NCI-H146 treated with DMSO at 0.1 percent for 48 hours (cell line): ENCODE measurements around the gene ZNF805.
"Not testable (repeated sequence)": the region's sequence is repeated elsewhere in the genome, so short reads cannot be mapped to it uniquely, and the experiment has no call there.

ENCODE experiments used
- DNase-seq: peaks from one replicate; lab custom pipeline; 2025; ENCODE audit not compliant: unreplicated experiment; lab: John Stamatoyannopoulos, UW

Gene ZNF805

DNA sequence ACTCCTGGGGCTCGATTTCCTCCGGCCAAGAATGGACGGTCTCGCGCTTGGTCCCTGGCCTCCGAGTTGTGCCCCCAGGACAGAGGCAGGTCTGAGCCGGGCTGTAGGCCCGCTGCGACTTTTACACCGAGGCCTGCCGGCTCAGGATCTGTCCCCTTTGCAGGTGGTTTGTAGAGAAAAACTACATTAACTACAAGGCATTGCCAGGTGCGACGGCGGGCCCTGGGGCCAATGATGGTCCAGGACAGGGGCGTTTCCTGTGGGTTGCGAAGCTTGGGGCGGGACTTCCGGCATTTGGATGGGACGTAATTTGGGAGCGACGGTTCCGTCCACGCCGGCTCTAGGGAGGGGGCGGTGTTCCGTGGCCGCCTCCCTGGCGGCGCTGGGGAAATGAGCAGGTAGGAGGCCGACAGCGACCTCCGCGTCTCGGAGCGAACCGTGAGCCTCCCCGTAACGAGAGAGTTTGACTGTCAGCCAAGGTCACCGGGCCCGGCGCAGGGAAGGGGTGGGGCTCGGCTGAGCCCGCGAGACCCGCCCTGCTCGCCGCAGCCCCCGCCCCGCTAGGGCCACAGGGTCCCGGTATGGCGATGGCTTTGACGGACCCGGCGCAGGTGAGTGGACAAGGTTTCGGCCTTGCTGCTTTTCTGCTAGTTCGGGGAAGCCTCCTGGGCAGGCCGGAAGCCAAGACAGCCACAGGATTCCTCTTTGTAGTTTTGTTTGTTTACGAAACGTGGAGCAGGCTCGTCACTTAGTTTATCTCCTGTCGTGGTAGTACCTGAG is at the start of gene ZNF805:
Gene ZNF805 (plus strand): TSS at position 322 of the 780 bp plus-strand sequence. CDS start 260 bp downstream, at position 582.
- DNase-seq: peak; percentile 85

DNA sequence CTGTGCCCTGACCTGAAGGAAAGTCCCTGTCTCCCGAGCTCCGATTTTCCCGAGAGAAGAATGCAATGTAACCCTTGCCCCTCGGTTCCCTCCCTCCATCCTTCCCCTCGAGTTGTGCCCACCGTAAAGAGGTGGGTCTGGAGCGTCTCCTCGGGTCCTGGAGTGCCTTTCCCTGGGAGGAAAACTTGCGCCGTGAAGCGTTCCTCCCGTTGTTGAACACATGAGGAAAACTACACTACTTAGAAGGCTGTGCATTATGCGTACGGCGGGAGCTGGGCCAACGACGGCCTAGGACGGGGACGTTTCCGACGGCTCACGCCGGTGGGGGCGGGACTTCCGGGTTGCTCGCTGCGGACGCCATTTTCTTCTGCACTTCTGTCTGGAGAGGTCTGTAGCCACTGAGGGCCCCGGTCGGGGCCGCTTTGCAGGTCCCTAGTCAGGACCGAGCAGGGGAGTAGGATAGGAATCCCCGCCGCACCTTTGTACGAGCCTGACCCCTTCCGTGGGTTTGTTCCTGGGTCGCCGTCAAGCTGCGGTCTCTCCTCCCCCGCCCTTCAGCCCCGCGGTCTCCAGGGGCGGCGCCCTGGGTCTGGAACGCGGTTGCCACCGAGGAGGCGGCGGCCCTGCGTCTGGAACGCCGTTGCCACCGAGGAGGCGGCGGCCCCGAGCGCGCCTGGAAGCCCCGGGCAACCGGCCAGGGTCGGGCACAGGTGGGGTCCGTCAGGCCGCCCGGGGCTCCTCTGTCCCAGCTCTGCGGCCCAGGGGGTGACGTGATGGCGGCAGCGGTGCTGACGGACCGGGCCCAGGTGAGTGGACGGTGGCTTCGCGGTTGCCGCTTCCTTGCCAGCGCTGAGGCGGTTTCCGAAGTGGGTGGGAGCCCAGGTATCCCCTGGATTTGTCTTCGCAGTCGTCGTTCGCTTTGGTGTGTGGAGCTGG is 49.0 kb upstream of the ZNF805 start, which contains the start of gene ZNF264:
Gene ZNF264 (plus strand): TSS at position 360 of the 936 bp plus-strand sequence. CDS start 414 bp downstream, at position 774.
- DNase-seq: peak; percentile 80

DNA sequence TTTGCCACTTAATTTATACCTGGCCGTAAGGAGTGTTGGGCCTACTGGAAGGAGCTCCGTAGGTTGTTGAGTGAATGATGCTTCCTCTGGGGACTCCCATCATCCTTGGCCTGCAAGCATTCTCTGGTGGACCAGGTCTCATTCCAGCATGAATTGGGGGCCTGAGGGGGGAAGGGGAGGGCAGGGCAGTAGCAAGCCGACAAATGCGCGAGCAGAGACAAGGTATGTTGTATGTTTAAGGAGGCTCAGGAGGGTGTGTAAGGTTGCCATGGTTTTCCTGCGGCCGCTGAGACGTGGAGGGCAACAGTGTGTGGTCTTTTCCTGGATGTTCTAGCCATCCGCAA is 48.4 kb upstream of the ZNF805 start:
- no peak for DNase-seq

GRCh38 chr19:57192993-57193392 is 47.4 kb upstream of the ZNF805 start:
- no peak for DNase-seq

DNA sequence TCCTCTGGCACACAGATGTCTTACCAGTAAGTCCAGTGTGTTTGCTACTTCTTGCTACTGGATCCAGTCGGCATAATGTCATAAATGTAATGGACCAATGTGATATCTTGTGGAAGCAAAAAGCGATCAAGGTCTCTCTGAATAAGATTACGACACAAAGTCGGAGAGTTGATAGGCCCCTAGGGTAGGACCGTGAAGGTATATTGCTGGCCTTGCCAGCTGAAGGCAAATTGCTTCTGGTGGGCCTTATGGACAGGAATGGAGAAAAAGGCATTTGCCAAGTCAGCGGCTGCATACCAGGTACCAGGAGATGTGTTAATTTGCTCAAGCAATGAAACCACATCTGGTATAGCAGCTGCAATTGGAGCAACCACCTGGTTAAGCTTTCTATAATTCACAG is 42.6 kb upstream of the ZNF805 start:
- DNase-seq: not testable (repeated sequence)

- no peak for DNase-seq
These were observed 38.3 kb upstream of the ZNF805 start for GRCh38 chr19:57202160-57202559.

- DNase-seq: no peak
These were observed 30.1 kb upstream of the ZNF805 start for GRCh38 chr19:57210381-57210780.

GRCh38 chr19:57212109-57212508 is 28.3 kb upstream of the ZNF805 start:
- no peak for DNase-seq

- no peak for DNase-seq
These were observed 12.9 kb upstream of the ZNF805 start for GRCh38 chr19:57227502-57227901.

GRCh38 chr19:57231686-57232085 is 8.7 kb upstream of the ZNF805 start:
- DNase-seq: no peak

DNA sequence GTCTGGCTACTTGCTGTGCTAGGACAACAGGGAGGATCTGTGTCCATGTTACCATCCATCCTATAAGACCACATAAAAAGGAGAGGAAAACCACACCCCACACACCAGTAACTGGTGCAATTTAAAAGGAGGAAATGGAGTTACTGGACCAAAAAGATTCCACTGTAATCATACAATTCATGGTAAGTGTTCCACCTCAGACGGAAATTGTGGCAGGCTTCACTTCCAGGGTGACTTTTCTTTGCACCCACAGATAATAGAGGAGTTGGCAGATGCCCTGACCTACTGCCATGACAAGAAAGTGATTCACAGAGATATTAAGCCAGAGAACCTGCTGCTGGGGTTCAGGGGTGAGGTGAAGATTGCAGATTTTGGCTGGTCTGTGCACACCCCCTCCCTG is 7.2 kb upstream of the ZNF805 start:
- no peak for DNase-seq

- DNase-seq: no peak
These were observed 486 bp upstream of the ZNF805 start for GRCh38 chr19:57239982-57240310.

DNA sequence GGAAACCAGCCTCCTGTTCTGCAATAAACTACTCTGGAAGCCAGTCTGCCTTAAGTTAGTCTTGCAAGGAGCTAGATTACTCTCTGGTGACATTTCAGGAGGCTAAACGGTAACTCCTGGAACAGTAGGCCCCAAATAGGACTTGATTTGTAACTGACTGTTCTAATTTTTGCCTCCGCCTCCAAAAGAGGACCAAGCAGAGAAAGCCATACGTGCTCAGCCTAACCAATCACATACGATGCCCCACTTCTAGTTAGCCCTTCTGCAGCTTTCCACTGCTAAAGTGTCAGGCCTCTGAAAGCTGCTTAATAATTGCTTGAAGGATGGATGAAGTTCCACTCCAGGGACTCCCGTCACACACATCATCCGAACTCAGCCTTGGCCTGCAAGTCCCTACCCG is 744 bp downstream of the ZNF805 start:
- no peak for DNase-seq

GRCh38 chr19:57242821-57243220 is 2.4 kb downstream of the ZNF805 start:
- no peak for DNase-seq

DNA sequence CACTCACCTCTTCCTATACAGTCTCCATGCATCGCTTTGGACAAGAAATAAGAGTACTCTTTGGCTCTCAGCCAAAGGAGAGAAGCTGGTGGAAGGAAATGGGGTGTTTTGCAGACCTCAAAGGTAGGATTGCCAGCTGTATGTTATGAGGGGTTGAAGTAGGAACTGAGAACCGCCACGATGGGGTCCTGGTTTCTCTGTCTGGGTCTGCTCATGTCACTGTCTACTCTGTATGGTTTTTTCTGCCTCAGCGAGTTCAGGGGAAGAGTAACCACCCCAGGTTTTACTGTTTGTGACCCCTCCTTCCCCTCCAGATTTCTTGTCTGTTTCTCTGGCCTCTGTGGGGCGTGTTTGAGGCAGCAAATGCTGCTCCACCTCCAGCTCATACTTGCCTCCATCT is 4.1 kb downstream of the ZNF805 start:
- no peak for DNase-seq

- no peak for DNase-seq
These were observed 4.6 kb downstream of the ZNF805 start for GRCh38 chr19:57245066-57245465.

DNA sequence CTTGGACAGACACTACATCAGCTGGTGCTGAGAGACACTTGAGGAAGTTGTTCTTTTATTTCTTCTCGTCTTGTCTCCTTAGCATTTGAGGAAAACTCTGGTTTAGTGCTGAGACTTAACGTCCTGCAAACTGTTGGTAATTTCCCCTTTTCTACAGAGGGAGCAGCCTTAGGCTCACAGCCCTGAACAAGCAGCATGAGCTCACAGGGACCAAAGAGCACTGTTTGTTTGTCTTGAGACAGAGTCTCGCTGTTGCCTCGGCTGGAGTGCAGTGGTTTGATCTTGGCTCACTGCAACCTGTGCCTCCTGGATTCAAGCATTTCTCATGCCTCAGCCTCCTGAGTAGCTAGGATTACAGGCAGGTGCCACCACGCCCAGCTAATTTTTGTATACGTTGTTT is 5.5 kb downstream of the ZNF805 start:
- no peak for DNase-seq

DNA sequence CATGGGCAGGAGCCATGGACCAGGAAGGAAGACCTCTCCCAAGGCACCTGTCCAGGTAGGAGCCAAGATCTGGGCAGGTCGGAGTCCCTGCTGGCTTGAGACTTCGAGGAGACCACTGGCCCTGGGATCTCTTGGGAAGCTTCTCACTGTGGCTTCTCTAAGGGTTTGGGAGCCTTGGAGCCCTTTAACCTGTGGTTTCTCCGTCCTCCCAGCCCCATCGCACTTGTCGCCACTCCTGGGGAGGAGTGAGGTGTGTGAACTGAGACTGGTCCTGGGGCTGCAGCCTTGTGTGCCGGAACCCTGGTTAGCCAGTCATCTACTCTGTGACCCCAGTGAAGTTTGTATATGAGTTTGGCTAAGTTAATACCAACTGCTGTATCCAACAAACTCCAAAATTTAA is 8.2 kb downstream of the ZNF805 start:
- no peak for DNase-seq

DNA sequence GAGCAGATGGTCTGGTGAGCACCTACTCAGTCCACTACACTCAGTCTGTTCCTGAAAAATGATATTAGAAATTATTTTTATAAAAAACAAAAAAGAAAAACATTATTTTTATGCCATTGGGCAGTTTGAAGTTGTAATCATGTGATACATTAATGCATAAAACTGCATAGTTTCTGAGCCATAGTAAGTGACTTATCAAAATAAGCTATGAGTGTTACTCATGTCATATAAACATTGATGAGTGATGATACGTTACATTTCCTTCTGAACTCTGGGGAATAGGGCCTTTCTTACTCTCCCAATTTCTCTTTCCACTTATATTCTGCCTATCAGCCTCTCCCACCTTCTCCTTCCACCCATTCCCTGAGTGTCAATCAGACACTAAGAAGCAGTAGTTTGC is 8.9 kb downstream of the ZNF805 start:
- DNase-seq: no peak

DNA sequence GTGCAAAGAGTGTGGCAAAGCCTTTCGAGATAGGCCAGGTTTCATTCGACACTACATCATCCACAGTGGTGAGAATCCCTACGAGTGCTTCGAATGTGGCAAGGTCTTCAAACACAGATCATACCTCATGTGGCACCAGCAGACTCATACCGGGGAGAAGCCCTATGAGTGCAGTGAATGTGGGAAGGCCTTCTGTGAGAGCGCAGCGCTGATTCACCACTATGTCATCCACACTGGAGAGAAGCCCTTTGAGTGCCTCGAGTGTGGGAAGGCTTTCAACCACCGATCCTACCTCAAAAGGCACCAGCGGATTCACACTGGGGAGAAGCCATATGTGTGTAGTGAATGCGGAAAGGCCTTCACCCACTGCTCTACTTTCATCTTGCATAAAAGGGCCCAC is 13.3 kb downstream of the ZNF805 start:
- not testable (repeated sequence) for DNase-seq

- no peak for DNase-seq
These were observed 21.6 kb downstream of the ZNF805 start for GRCh38 chr19:57262044-57262443.

DNA sequence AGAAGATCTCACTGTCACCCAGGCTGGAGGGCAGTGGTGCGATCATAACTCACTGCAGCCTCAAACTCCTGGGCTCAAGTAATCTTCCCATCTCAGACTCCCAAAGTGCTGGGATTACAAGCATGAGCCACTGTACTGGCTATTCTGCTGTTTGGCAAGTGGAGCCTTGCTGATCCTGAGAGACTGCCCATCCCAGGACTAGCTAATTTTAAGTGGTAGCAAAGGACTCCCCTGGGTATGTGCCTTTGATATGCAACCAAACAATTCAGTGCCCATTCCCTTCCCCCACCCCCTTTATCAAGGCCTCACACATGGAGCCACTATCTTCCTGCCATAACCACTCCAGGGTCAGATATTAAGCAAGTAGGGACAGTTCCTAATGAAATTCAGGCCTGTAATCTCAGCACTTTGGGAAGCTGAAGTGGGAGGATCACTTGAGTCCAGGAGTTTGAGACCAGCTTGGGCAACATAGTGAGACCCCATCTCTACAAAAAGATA is 22.9 kb downstream of the ZNF805 start:
- DNase-seq: no peak
